Keratinocyte (primary cell): Measurements from ENCODE around the gene PARD3.

Experiments used
- CTCF ChIP-seq, 3 experiments: IDR thresholded peaks in 1 of 3; conservative IDR thresholded peaks in 1 of 3; optimal IDR thresholded peaks in 1 of 3; 2 replicates in 2 of 3; 3 replicates in 1 of 3; pipeline versions ENCODE3 to v1.5.1; 2011; ENCODE audit warnings: low read length in 3 of 3, mild to moderate bottlenecking in 3 of 3, moderate library complexity in 2 of 3, control low read depth in 1 of 3, inconsistent platforms in 1 of 3; ENCODE audit not compliant: insufficient read depth in 2 of 3; ENCODE audit errors: extremely low read depth in 1 of 3
- EZH2 ChIP-seq: IDR thresholded peaks from one replicate; pipeline ENCODE4 v1.6.1; 2012; ENCODE audit warnings: inconsistent platforms, mild to moderate bottlenecking, low read length, moderate library complexity

- TF ChIP-seq CTCF (optimal IDR thresholded peaks at IDR 0.05 in 1 of 3, IDR thresholded peaks at IDR 0.05 in 1 of 3, conservative IDR thresholded peaks at IDR 0.05 in 1 of 3; ENCODE audit: extremely low read depth in 1 of 3, insufficient read depth in 2 of 3, low read length in 3 of 3) (no peak), EZH2 (no peak)
Observed at GRCh38 chr10:34768972-34769330, 46.1 kb downstream of the PARD3 start.
